RPMI7951 (cell line): ENCODE results near the gene TAP2. TPM values are rescaled to one million over a fixed set of nuclear protein-coding genes. Genes with fewer than 3 reads are reported as not detected.
"Not testable (repeated sequence)": the region's sequence is repeated elsewhere in the genome, so short reads cannot be mapped to it uniquely, and the experiment has no call there.

Experiments used
- DNase-seq: peaks from one replicate; pipeline ENCODE4 v3.0.0-alpha.2; 2012; ENCODE audit warnings: low read depth
- total RNA-seq: library from RNA; depleted of rRNA; stranded (reverse); fragments of >200 nt; shearing (Covaris generic); gene quantifications from 2 replicates; pipeline ENCODE4 v1.2.3, GENCODE V29; 2014; rRNA removed

TAP2 gene
- 15.1 and 18.3 TPM in 2 replicates for total RNA-seq

DNA sequence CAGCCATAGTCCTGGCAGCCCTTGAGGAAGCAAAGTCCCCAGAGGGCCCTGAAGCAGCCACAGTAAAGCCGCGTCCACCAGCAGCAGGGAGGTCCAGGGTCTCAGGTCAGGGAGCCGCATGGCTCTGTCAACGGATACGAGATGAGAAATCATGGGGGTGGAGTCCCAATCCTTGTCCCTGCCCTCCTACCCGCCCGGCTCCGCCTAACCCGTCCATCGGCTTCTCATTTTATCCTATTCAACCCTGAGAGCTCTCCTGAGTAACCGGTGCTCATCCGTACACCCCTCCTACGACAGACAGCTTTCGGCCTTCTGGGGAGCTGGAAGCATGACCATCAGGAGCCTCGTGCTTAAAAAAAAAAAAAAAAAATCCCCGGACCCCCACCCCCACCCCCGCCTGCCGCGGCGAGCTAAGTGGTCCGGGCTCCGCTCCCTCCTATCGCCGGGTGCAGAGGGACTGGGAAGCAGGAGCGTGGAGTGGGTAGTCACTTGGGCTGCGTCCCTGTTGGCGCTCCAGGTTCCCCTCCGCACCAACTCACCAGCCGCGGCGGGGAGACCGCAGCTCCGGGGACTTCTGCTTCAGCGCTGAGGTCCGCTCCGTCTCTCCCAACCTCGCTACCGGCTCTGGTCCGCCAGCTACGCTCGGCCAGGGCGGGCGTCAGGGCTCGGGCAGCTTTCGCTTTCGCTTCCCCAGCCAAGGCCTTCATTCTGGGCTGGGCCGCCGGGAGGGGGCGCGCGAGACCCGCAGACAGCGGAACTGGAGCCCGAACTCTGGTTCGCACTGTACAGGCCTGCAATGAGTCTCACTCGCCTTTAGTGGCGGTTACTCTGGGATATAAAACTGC, at the start of gene TAP2:
TAP2 (minus strand) TSS at position 626 of the 845 bp plus-strand sequence; CDS start at position 120, 506 bp downstream.
- peak; percentile 89 for DNase-seq

DNA sequence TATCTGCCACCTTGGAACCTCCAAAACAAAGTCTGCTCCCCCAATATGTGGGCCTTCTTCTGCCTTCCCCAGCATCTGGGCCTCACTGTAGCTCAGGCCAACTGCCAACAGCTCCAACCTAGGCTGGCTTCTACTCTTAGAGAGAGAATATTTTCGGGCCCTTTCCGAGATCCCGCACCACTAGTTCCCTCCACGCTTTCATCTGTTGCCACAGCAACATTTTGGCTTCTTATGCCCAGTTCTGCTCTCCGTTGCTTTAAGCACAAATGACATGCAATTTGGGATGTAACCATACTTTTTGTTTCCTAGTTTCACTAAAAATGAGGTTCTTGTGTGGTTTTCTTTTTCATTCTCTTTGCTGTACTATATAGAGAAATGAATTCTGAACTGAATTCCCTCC, 49.1 kb upstream of the TAP2 start:
- no peak for DNase-seq

DNA sequence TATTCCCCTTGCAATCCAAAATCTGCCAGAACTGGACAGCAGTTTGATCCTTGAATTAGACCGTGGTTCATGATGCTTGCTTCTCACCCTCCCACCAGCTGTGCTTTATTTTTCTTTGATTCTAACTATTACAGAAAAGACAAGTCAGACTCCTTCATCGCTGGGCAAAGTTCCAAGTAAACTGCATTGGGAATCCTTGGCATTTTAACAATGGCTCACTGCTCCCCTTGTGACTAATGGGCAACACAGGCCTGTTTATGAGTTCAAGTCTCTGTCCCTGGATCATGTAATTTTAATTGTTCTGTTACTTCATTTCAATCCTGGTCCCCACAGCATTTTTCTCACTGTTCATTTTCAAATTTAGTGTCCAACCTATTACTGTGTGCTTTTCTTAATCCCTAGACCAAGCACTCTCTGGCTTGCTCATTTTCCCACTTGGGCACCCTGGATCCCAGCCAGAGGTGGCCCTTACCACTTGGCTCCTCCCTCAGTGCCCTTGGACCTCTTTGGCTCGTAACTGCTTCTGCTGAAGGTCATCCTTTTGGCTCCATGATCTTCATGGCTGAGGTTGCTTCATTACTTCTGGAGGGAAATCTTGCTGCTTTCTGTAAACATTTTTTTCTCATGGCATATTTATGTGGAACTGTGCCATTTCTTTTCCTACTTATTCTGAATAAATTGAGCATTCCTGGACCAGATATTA, 48.3 kb upstream of the TAP2 start:
- DNase-seq, result peak; percentile 67

DNA sequence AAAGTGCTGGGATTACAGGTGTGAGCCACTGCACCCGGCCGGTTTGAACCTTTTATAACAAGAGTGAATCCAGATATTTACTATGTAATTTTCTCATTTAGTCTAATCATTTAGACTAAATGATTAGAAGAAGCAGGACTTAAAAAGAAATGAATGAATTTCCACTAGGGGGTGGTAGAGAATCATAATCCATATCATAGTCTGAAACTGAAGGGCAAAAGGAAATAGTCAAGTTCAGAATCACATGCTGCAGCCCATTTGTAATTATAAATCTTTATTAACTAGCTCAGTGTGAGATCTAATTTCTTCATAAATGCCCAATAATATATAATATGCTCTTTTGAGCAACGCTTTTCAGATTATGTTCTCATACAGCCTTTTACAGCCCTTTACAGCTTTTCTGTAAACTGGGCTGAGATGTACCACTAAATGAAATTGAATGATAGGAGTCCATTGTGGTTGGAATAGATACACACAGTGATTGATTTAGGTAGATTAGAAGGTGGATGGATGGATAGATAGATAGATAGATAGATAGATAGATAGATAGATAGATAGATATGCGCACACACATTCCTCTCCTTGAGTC, 47.3 kb upstream of the TAP2 start:
- DNase-seq, result peak; percentile 73

DNA sequence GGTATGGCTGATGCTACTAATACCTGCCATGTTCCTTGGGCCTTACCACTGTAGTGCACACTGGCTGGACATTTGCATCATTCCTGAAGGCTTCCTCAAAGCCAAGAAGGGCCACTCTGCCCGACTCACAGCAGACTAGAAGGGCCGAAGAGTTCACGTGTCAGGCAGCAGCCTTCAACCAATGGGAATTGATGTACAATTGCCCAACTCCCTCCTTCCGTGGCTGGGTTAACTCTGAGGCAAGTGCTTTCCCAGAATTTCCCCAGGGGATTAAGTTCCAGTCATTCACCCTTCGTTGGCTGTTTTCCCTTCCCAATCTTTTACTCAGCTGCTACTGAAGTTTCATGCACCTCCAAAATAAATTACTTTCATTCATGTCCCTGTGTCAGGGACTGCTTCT, 45.2 kb upstream of the TAP2 start:
- DNase-seq, result peak; percentile 66

DNA sequence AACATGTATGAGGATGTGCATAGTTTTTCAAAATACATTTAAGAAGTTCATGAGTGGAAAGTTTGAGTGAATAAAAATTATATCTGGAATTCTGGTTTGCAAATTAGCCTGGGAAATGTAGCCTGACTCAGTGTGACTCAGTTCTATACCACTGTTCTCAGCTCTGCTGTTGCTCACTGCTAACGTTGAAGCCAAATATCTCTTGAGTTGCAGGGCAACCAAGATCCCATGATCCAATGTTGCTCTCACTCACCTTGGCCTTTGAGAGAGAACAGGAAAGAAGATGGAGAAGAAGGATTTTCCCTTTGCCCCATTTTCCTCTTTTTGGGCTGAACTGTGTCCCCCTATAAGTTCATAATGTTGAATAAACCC, 44.3 kb upstream of the TAP2 start:
- DNase-seq, result peak; percentile 25

DNA sequence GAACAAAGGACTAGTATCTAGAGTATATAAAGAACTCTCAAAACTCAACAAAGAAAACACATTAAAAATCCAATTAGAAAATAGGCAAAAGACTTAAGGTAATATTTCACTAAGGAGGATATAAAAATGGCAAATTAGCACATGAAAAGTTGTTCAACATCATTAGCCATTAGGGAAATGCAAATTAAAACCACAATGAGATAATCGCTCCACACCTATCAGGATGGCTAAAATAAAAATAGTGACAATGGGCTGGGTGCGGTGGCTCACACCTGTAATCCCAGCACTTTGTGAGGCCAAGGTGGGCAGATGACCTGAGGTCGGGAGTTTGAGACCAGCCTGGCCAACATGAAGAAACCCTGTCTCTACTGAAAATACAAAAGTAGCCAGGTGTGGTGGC, 42.4 kb upstream of the TAP2 start:
- not testable (repeated sequence) for DNase-seq

DNA sequence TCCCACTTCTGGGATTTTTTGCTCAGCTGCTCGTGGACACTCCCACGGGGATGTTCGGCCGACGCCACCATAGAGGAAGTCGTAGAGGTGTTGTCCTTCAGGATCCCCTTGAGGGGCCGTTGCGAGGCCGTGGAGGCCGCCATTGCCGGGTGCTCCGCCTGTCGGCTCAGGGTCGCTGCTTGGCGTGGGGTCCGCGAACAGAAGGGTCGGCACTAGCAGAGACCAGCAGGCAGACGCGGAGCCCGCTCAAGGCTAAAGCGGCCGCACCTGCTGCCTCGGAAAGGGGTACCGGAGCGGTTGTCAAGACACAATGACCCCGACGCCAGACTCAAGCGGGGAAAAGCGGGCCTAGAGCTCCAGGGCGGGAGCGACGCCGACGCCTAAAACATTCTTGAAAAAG, 41.2 kb upstream of the TAP2 start:
- DNase-seq, result no peak

DNA sequence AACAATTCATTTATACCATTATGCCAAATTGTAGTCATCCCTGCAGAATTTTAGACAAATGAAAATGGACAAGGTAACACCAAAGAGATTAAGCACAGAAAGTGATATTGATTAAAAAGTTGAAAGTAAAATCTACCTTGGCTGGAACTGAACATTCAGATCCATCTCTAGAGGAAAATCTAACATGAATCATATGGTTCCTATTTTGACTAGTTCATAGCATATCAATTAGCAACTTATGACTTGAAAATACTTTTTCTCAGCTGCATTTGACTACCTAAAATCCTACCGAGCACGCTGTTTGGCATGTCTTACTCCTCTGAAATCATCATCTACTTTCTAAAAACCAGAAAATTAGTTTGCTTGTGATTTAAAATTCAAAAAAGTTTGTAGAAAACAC, 38.1 kb upstream of the TAP2 start:
- no peak for DNase-seq

DNA sequence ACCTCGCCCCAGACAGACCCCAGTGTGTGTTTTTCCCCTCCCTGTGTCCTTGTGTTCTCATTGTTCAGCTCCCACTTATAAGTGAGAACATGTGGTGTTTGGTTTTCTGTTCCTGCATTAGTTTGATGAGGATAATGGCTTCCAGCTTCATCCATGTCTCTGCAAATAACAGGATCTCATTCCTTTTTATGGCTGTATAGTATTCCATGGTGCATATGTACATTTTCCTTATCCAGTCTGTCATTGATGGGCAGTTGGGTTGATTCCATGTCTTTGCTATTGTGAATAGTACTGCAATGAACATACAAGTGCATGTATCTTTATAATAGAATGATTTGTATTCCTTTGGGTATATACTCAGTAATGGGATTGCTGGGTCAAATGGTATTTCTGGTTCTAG, 35.4 kb upstream of the TAP2 start:
- DNase-seq, result not testable (repeated sequence)

DNA sequence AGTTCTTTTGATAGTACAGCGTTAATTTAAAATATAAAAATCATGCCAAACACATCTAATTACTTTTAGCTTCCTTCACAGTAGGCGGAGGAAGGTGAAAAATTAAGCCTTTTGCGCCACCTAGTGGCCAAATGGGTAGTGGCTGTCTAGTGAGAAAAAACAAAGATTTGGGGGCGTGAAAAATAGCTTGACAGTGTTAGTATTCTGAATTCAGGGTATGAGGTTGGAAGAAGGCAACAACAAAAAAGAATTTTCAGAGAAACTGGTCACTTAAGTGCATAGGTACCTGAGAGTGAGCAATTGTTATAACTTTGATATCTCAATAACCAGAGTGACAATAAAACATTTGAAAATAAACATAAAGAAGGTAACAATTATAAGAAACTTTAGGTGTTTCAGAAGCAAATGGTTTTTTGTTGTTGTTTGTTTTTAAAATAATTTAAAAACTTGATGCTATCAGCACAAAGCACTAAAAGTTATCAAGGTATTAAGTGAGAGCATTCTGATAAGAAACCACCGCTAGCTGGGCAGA, 29.8 kb upstream of the TAP2 start:
- peak; percentile 68 for DNase-seq

DNA sequence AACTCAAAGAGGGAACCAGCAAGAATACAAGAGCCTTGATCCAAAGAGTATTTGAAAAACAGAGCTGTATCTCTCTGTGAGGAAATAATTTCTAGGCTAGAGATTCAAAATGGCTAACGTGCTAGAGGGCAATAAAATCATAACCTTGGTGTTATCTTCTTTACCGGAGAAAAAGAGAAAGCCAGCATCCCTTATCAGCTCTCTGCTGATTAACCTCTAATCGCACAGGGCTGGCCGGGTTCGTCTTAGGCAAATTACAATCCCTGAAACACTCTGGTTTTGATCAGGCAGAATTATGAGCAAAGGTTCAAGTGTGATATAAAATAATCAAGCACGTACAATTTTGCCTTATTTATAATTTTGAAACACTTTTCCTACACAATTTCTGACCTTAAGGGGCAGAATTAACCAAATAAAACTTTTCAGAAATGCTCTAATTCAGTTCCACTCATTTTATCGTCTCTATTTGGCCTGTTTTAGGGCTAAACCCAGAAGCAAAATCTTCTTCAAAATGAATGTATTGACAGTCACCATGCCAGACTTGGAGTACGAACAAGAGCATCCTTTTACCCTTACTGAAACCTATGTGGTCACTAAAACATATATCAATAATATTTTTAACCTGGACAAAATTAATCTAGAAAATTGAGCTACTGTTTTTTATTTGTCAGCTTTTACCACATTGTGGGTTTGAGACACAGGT, 29.2 kb upstream of the TAP2 start:
- no peak for DNase-seq

DNA sequence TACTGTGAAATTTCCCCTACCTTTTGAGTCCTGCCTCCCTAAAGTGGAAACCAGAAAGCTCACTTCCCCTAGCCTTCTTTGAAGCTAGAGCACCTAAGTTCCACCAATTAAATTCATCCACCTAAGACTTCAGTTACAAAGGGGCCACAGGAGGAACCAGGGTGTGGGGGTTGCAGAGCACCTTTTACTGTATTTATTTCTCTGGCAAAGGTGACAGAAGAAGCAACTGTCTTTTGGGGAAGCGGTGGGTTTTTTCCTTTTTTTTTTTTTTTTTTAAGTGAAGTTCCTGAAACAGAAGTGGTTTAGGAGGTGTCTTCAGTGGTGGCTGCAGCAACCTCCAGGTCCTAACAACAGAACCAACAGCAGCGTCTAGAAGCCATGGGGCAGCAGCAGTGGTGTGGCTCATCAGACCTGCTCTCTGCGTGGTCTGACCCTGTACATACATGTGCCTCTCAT, 28.5 kb upstream of the TAP2 start:
- DNase-seq, result no peak

DNA sequence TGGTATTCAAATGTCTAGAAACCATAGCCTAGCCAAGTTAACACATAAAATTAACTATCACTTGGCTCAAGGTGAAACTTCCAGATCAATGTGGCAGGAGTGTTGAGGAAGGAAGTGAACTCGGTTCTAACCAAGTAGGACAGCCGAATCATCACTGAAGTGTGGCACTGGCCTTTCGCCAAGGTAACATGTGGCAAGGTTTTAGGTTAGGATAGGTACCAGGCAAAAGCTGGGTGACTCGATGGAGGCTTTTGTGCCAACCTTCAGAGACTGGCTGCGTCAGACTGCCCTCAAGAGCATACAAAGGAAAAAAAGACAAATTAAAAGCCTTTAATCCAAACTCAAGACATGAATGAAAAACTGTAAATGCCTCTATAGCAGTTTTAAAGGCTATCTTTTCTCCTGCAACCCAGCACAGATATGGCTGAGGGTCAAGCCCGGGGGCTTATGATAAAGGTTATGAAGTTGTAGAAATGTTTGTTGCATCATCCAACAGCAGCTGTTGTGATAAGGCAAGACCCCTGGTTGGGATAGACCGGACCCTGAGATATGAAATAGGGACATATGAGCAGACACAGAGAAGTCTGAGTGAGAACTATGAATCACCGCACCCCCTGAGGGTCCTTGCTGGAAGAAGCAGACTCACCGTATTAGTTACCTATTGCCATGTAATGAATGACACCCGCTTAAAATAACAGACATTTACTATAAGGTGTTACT, 27.3 kb upstream of the TAP2 start:
- DNase-seq, result no peak

DNA sequence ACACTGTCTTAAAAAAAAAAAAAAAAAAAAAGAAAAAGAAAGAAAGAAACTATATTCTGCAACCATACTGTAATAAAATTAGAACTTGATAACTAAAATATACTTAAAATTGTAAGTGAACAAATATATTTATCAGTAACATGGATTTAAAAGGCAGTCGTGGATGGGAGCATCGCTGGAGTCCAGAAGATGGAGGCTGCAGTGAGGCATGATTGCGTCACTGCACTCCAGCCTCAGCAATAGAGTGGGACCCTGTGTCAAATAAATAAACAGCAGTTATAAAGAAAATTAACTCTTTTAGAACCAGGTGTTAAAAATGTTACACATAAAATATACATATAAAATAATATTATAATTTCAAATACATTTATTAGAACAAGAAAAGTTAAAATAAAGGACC, 24.2 kb upstream of the TAP2 start:
- no peak for DNase-seq

DNA sequence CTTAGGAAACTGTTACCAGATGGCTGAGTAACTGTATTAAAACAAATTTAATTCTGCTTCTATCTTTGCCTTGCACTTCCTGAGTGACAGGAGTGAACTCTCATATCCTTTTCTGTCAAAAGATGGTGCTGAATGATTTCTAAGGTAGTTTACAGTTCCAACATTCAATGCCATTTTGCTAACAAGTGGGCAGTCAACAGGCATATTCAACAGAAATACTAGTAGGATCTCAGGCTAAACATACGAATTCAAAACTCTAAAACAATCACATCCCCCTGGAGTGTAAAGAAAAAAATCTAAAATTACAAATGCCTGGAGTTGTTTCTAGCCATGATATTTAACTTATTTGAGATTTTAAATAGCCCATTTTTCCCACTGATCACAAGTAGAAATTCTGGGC, 22.1 kb upstream of the TAP2 start:
- DNase-seq, result no peak

DNA sequence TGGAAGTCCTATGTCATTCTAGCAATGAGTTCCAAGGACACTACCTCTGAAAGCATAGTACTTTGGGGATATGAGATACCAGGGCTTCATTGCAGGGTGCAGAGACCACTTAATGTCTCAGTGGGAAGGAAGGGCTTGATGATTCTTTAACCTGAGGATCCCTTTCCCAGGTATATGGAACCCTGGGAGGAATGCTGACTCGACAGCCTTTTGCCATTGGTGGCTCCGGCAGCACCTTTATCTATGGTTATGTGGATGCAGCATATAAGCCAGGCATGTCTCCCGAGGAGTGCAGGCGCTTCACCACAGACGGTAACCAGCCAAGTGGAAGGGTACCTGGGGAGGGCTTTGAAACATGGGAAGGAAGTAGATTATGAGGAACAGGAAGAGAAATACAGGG, 19.7 kb upstream of the TAP2 start:
- no peak for DNase-seq

DNA sequence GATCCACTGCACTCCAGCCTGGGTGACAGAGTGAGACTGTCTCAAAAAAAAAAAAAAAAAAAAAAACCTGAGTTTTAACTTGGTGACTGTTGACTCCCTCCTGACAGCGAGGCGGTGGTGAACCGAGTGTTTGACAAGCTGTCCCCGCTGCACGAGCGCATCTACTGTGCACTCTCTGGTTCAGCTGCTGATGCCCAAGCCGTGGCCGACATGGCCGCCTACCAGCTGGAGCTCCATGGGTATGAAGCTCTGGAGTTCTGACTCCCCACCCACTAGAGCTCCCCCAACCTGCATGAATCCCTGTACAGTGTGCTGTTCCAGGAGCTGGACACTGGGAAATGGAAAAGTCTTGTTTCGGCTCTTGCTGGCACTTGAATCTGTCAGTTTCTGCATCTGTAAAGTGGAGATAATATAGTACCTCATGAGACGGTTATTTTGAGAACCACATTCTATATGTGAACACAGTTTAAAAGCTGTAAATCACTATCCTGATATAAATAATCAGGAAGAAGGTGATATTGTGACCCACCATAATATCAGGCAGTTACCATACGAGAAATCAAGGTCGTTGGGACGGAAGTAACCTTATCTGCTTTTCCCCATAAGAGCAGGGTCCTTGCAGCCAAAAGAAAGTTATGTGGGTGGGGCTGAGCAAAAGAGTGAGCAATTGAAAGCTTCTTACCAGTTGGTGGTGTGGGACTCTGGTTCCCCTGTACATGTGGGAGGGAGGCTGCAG, 18.8 kb upstream of the TAP2 start:
- DNase-seq, result no peak

DNA sequence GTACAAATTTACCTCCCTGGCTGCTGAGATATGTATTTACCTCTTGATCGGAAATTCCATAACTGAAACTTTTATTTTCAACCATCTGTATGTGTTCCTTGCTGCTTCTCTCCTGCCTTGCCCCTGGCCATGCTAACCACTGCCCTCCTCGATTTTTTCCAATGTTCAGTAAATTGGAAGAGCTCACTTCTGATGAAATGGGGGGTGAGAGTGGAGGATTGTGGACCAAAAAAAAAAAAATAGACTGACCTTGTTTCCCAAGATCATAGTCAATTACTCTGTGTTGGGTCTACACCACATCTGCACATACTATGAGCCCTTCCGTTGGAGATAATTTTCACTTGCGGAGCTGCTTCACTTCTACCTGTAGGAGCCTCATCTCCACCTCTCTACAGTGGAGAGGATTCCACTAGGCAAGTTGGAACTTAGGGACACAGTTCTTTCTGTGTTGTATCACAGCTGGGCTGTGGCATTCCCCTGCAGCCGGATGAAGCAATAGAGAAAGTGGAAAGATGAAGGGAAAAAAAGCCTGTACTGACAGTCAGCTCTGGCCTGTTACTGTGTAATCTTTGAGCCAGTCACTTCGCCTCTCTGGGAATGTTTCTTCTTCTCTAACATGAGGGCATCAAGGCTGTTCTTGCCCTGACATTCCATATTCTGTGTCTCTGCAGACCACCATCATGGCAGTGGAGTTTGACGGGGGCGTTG, 17.1 kb upstream of the TAP2 start:
- no peak for DNase-seq
